SJSA1 (cell line): Measurements from ENCODE around the gene NLRP8. TPM values are rescaled to one million over a fixed set of nuclear protein-coding genes. Genes with fewer than 3 reads are reported as not detected.
"Not testable (repeated sequence)": the region's sequence is repeated elsewhere in the genome, so short reads cannot be mapped to it uniquely, and the experiment has no call there.

Source experiments
- DNase-seq, 2 experiments: peaks; one replicate each; pipeline ENCODE4 v3.0.0-alpha.2; 2015 to 2020; ENCODE audit warnings: low spot score in 2 of 2, low read depth in 1 of 2
- H3K27ac ChIP-seq: fragments of 250-450 bp; sonication (Bioruptor Pico); 2 replicates; pipeline ENCODE4 v1.5.1; 2020; ENCODE audit warnings: mild to moderate bottlenecking, moderate library complexity
- H3K27me3 ChIP-seq: fragments of 250-450 bp; sonication (Bioruptor Pico); replicated peaks from 2 replicates; pipeline ENCODE4 v1.5.1; 2020; ENCODE audit warnings: mild to moderate bottlenecking, moderate library complexity
- H3K36me3 ChIP-seq: fragments of 250-450 bp; sonication (Bioruptor Pico); 2 replicates; pipeline ENCODE4 v1.5.1; 2020; ENCODE audit warnings: mild to moderate bottlenecking
- H3K4me1 ChIP-seq: fragments of 250-450 bp; sonication (Bioruptor Pico); replicated peaks from 2 replicates; pipeline ENCODE4 v1.6.1; 2021; ENCODE audit warnings: mild to moderate bottlenecking
- H3K4me3 ChIP-seq: fragments of 250-450 bp; sonication (Bioruptor Pico); 2 replicates; pipeline ENCODE4 v1.5.1; 2020; ENCODE audit warnings: mild to moderate bottlenecking
- H3K9me3 ChIP-seq: fragments of 250-450 bp; sonication (Bioruptor Pico); replicated peaks from 2 replicates; pipeline ENCODE4 v1.5.1; 2020; ENCODE audit warnings: mild to moderate bottlenecking
- total RNA-seq: library from RNA; depleted of rRNA; stranded (reverse); fragments of >200 nt; shearing (Covaris generic); gene quantifications from 2 replicates; pipeline ENCODE4 v1.2.3, GENCODE V29; 2014

NLRP8 gene
- total RNA-seq, 1 experiment from 2014 or later = not detected

DNA sequence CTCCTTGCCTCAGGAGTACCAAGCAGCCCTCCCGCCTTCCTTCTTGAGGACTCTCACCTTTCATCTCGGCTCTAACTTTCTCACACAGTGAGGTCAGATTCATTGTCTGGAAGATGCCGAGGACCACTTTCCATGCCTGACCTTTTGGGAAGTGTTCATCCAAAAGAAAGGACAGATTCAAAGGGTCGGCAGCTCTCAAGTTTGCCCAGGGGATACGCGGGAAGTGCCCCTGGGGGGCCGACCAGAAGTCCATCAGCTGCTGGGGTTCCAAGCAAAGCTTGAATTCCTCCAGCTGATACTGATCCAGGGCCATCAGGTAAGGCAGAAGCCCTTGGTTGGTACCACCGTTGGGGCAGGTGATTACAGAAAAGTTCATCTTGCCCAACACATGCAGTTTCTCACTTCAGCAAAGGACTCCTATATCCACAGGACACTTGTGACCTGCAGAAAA, 15.7 kb upstream of the NLRP8 start, which contains the start of gene NLRP13:
NLRP13 (minus strand) TSS at position 401 of the 451 bp plus-strand sequence; CDS start at position 376, 25 bp downstream.
- H3K27me3 ChIP-seq = no peaks in the 10 kb centered on the region
- no peak within 1 kb of the TSS for H3K27ac ChIP-seq
- DNase-seq = no peak
- no peak within 1 kb of the TSS for H3K4me3 ChIP-seq
- H3K36me3 ChIP-seq = no peaks in the 10 kb centered on the region
- no peaks in the 10 kb centered on the region for H3K4me1 ChIP-seq
- 0 out of 2 replicates have a peak, but pooled peaks cover 2% of the 10 kb centered on the region for H3K9me3 ChIP-seq

DNA sequence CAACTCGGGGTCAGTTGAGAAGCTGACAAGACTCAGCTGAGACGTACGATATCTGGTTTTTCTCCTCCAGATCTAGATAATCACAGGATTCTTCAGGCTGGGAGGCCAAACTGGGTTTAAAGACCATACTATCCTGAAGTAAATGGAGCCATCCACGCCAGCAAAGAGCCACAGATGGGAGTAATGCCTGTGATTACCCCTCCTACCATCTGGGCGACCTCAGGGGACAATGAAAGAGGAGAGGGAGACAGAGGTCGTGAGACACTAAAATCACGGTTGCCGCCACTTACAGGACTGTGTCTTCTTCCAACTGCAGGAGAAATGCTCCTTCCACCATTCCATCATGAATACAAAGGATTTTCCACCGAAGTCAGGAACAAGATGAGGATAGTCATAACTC, 12.4 kb upstream of the NLRP8 start:
- Histone ChIP-seq H3K27me3 (no peaks in the 10 kb centered on the region), H3K9me3 (0 out of 2 replicates have a peak, but pooled peaks cover 3% of the 10 kb centered on the region), H3K4me3 (no peak overlapping the region), H3K36me3 (no peaks in the 10 kb centered on the region), H3K27ac (no peak overlapping the region), H3K4me1 (no peaks in the 10 kb centered on the region)
- no peak for DNase-seq

- no peaks in the 10 kb centered on the region for H3K4me1 ChIP-seq
- no peaks in the 10 kb centered on the region for H3K27me3 ChIP-seq
- DNase-seq = no peak
- H3K27ac ChIP-seq = no peak overlapping the region
- H3K9me3 ChIP-seq = peaks cover 5% of the 10 kb centered on the region; the same call in 1 of the 2 replicates
- no peak overlapping the region for H3K4me3 ChIP-seq
- H3K36me3 ChIP-seq = no peaks in the 10 kb centered on the region
Measured at GRCh38 chr19:55939206-55939605, 8.4 kb upstream of the NLRP8 start.

GRCh38 chr19:55940306-55940705, 7.3 kb upstream of the NLRP8 start:
- Histone ChIP-seq H3K27ac (no peak overlapping the region), H3K4me3 (no peak overlapping the region), H3K27me3 (no peaks in the 10 kb centered on the region), H3K9me3 (peaks cover 5% of the 10 kb centered on the region; the same call in 1 of the 2 replicates), H3K36me3 (no peaks in the 10 kb centered on the region), H3K4me1 (no peaks in the 10 kb centered on the region)
- no peak for DNase-seq

GRCh38 chr19:55950566-55950965, 2.9 kb downstream of the NLRP8 start:
- H3K27ac ChIP-seq = not testable (repeated sequence)

DNA sequence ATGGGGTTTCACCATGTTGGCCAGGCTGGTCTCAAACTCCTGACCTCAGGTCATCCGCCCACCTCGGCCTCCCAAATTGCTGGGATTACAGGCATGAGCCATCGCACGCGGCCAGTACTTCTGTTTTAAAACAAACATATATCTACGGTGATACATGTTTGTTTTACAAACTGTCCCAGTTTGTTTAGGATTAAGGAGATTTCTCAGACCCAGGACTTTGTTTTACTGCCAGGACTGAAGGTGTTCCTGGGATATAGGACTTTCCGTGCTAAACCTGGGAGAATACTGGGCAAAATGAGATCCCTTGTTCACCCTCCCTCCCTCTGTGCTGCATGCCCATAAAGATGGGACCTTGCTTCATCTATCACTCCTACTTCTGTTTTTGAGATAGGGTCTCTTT, 8.8 kb downstream of the NLRP8 start:
- no peaks in the 10 kb centered on the region for H3K27me3 ChIP-seq
- H3K4me3 ChIP-seq = no peak overlapping the region
- H3K27ac ChIP-seq = no peak overlapping the region
- no peaks in the 10 kb centered on the region for H3K4me1 ChIP-seq
- H3K36me3 ChIP-seq = no peaks in the 10 kb centered on the region
- DNase-seq = no peak
- peaks cover 15% of the 10 kb centered on the region for H3K9me3 ChIP-seq

More at GRCh38 chr19:55950566-55950965, 2.9 kb downstream of the NLRP8 start:
- H3K36me3 ChIP-seq, H3K27me3 ChIP-seq, H3K4me3 ChIP-seq, H3K4me1 ChIP-seq, DNase-seq: not testable (repeated sequence)
- peaks cover 16% of the 10 kb centered on the region for H3K9me3 ChIP-seq

DNA sequence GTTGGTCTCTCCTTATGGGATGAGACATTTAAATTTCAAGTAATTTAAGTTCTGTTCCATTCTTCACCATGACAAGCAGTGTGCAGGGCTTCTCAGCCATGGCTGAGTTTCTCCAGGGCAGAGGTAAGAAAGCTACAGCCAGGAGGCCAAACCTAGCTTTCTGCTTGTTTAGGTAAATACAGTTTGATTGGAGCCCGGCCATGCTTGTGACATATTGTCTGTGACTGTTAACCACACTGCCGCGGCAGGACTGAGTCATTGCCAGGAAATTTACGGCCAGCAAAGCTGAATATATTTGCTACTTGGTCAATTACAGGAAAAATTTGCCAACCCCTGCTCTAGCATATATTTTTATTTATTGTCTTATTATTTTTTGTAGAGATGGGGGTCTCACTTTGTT, 10.7 kb downstream of the NLRP8 start:
- no peak for DNase-seq
- H3K4me3 ChIP-seq = no peak overlapping the region
- H3K36me3 ChIP-seq = no peaks in the 10 kb centered on the region
- H3K27me3 ChIP-seq = no peaks in the 10 kb centered on the region
- H3K4me1 ChIP-seq = no peaks in the 10 kb centered on the region
- peaks cover 10% of the 10 kb centered on the region; the same call in 1 of the 2 replicates for H3K9me3 ChIP-seq
- no peak overlapping the region for H3K27ac ChIP-seq

- Histone ChIP-seq H3K27ac (no peak overlapping the region), H3K9me3 (peaks cover 7% of the 10 kb centered on the region; the same call in 1 of the 2 replicates), H3K36me3 (no peaks in the 10 kb centered on the region), H3K4me1 (no peaks in the 10 kb centered on the region), H3K4me3 (no peak overlapping the region), H3K27me3 (no peaks in the 10 kb centered on the region)
- no peak for DNase-seq
Measured at GRCh38 chr19:55959996-55960675, 12.5 kb downstream of the NLRP8 start.

- Histone ChIP-seq H3K9me3 (peaks cover 11% of the 10 kb centered on the region; the same call in 1 of the 2 replicates), H3K27me3 (no peaks in the 10 kb centered on the region), H3K4me1 (no peaks in the 10 kb centered on the region), H3K27ac (no peak overlapping the region), H3K4me3 (no peak overlapping the region), H3K36me3 (no peaks in the 10 kb centered on the region)
- DNase-seq = no peak
Measured at GRCh38 chr19:55962186-55962585, 14.6 kb downstream of the NLRP8 start.

- H3K27ac ChIP-seq = no peak overlapping the region
- H3K27me3 ChIP-seq = no peaks in the 10 kb centered on the region
- no peaks in the 10 kb centered on the region for H3K36me3 ChIP-seq
- H3K4me3 ChIP-seq = no peak overlapping the region
- H3K9me3 ChIP-seq = peaks cover 4% of the 10 kb centered on the region
- H3K4me1 ChIP-seq = no peaks in the 10 kb centered on the region
- DNase-seq = no peak
Measured at GRCh38 chr19:55973982-55974381, 26.4 kb downstream of the NLRP8 start.

- no peaks in the 10 kb centered on the region for H3K27me3 ChIP-seq
- H3K27ac ChIP-seq = no peak overlapping the region
- DNase-seq = no peak
- H3K4me3 ChIP-seq = no peak overlapping the region
- H3K9me3 ChIP-seq = peaks cover 13% of the 10 kb centered on the region
- H3K4me1 ChIP-seq = no peaks in the 10 kb centered on the region
- H3K36me3 ChIP-seq = no peaks in the 10 kb centered on the region
Measured at GRCh38 chr19:55980415-55980814, 32.8 kb downstream of the NLRP8 start.

DNA sequence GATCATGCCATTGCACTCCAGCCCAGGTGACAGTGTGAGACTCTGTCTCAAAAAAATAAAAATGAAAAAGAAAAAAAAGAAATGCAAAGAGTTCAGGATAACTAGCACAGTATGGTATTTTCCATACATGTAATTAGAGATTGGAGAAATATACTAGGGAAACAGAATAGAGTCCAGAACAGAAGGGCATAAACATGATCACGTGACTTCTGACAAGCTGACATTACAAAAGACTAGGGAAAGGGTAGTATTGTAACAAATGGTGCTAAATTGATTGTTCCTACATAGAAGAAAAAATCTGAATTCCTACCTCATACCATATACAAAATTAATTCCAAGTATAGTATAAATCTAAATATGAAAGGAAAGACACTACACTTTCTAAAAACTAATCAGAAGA, 37.6 kb downstream of the NLRP8 start:
- H3K27ac ChIP-seq = no peak overlapping the region
- no peak for DNase-seq
- H3K36me3 ChIP-seq = no peaks in the 10 kb centered on the region

DNA sequence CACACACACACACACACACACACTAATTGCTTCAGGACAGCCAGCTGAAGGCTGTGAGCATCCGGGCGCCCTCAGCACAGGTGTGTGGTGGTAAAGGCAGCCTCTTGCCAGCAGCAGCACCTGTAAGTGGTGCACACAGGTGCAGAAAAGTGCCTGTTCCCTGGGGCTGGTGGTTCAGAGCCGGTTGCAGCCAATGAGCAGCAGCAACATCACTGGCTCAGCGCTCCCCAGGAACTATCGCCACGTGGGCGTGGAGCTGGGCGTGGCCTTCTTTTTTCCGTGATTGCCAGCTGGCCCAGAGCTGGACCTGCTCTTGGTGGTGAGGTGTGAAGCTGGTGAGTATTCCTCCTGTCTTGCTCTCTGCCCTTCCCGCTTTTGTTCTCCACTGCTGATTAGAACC, 38.9 kb downstream of the NLRP8 start, which contains the start of gene NLRP5:
NLRP5 (plus strand) TSS at position 289 of the 400 bp plus-strand sequence.
- Histone ChIP-seq H3K4me3 (no peak within 1 kb of the TSS), H3K27ac (no peak within 1 kb of the TSS), H3K27me3 (no peaks in the 10 kb centered on the region), H3K36me3 (no peaks in the 10 kb centered on the region), H3K4me1 (no peaks in the 10 kb centered on the region), H3K9me3 (peaks cover 8% of the 10 kb centered on the region; the same call in 1 of the 2 replicates)
- no peak for DNase-seq

More for the DNA sequence above, 37.6 kb downstream of the NLRP8 start:
- Histone ChIP-seq H3K4me3 (no peak overlapping the region), H3K9me3 (peaks cover 8% of the 10 kb centered on the region; the same call in 1 of the 2 replicates), H3K4me1 (no peaks in the 10 kb centered on the region), H3K27me3 (no peaks in the 10 kb centered on the region)

DNA sequence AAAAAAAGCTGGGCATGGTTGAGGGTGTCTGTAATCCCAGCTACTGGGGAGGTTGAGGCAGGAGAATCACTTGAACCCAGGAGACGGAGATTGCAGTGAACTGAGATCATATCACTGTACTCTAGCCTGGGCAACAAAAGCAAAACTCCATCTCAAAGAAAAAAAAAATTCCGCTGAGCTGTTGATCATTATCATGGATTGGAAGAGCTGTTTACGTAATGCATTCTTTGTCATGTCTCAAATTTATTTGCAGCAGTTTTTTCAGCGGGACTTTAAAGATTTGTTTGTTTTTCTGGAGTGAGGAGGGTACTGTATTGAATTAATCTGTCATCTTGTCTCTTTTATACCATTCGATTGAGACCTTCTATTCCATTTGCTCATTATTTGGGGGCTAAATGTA, 43.2 kb downstream of the NLRP8 start:
- Histone ChIP-seq H3K36me3 (no peaks in the 10 kb centered on the region), H3K27ac (no peak overlapping the region), H3K4me1 (no peaks in the 10 kb centered on the region), H3K4me3 (no peak overlapping the region), H3K9me3 (peaks cover 7% of the 10 kb centered on the region), H3K27me3 (no peaks in the 10 kb centered on the region)
- no peak for DNase-seq
